ENCODE measurements around the gene CLDN7. TPM values are rescaled to one million over a fixed set of nuclear protein-coding genes. Genes with fewer than 3 reads are reported as not detected.

CLDN7 gene
- total RNA-seq, 2 experiments from 2014 or later, result 1.5 to 1.7 TPM

GRCh38 chr17:7241783-7242716 lies 20.2 kb downstream of the CLDN7 start, which contains the start of gene GABARAP:
Gene GABARAP (minus strand): TSS chr17:7242449. CDS start chr17:7242330, 119 bp downstream.
- no peaks in the 10 kb centered on the region for H3K27me3 Mint-ChIP-seq
- peak within 1 kb of the TSS; percentile 97 for H3K27ac Mint-ChIP-seq
- peaks cover 24% of the 10 kb centered on the region for H3K36me3 Mint-ChIP-seq (ENCODE audit: low read depth)
- peaks cover 37% of the 10 kb centered on the region for H3K4me1 Mint-ChIP-seq (ENCODE audit: low read depth)
- H3K4me3 Mint-ChIP-seq, result peak within 1 kb of the TSS; percentile 82
- ChIA-PET CTCF (interaction anchor here (0.7 to 7.2 kb wide), 4 partner anchors 9 to 54 kb away, joined by 4 to 41 read pairs (median 6); partner anchors contain the start of genes ACADVL and DLG4), POLR2A (interaction anchor here (0.7 to 15.6 kb wide), 18 partner anchors 8 to 981 kb away, joined by 3 to 261 read pairs (median 3); partner anchors contain the start of genes ACADVL, CTDNEP1, DLG4 and DVL2)
- H3K9me3 Mint-ChIP-seq, result no peaks in the 10 kb centered on the region
- ATAC-seq (peak; percentile 52), DNase-seq (peak; percentile 94)
- intact Hi-C loops (cut with micrococcal nuclease), result no loop called here
- no peak for TF ChIP-seq CTCF (IDR thresholded peaks at IDR 0.05)

- intact Hi-C loops (cut with micrococcal nuclease), result no loop called here
- DNase-seq (no peak), ATAC-seq (no peak)
- ChIA-PET POLR2A (interaction anchor here (0.7 to 15.6 kb wide), 7 partner anchors 8 to 334 kb away, joined by 3 to 261 read pairs (median 4); partner anchors contain the start of genes ACADVL, CTDNEP1, DLG4 and ELP5), CTCF (interaction anchor here (0.7 to 7.2 kb wide), 3 partner anchors 10 to 55 kb away, joined by 4 to 41 read pairs (median 4); partner anchors contain the start of genes ACADVL and DLG4)
- Mint-ChIP-seq H3K4me3 (peak overlapping the region; percentile 82), H3K9me3 (no peaks in the 10 kb centered on the region), H3K4me1 (ENCODE audit: low read depth) (peaks cover 38% of the 10 kb centered on the region), H3K27ac (peak overlapping the region; percentile 97), H3K27me3 (no peaks in the 10 kb centered on the region), H3K36me3 (ENCODE audit: low read depth) (peaks cover 26% of the 10 kb centered on the region)
- no peak for TF ChIP-seq CTCF (IDR thresholded peaks at IDR 0.05)
Measured at GRCh38 chr17:7241090-7241733, 21.1 kb downstream of the CLDN7 start.

- no peak for ATAC-seq
- H3K36me3 Mint-ChIP-seq (ENCODE audit: low read depth), result peaks cover 28% of the 10 kb centered on the region
- intact Hi-C loops (cut with micrococcal nuclease), result no loop called here
Measured at GRCh38 chr17:7240375-7240774, 21.9 kb downstream of the CLDN7 start.

More at GRCh38 chr17:7240375-7240774, 21.9 kb downstream of the CLDN7 start:
- CTCF ChIA-PET, result interaction anchor here (1.7 to 7.2 kb wide), 2 partner anchors 20 to 55 kb away, joined by 4 to 41 read pairs; partner anchors contain the start of genes ACADVL and DLG4
- H3K9me3 Mint-ChIP-seq, result no peaks in the 10 kb centered on the region
- DNase-seq, result no peak
- POLR2A ChIA-PET, result interaction anchor here (0.7 to 15.6 kb wide), 6 partner anchors 9 to 446 kb away, joined by 3 to 261 read pairs (median 5); partner anchors contain the start of genes ACADVL, CTDNEP1, DLG4 and ELP5
- no peak for TF ChIP-seq CTCF (IDR thresholded peaks at IDR 0.05)
- H3K27me3 Mint-ChIP-seq, result no peaks in the 10 kb centered on the region
- peak overlapping the region; percentile 96 for H3K4me3 Mint-ChIP-seq
- peaks cover 45% of the 10 kb centered on the region for H3K4me1 Mint-ChIP-seq (ENCODE audit: low read depth)
- H3K27ac Mint-ChIP-seq, result peak overlapping the region; percentile 97
